Islet of Langerhans (tissue), 1 donor: ENCODE measurements around the gene P3H3.

Source experiments
- FAIRE-seq: peaks from one replicate; lab custom pipeline; 2011; peaks lifted over from hg19 to GRCh38; lab: Jason Lieb, UNC

The P3H3 gene

GRCh38 chr12:6807170-6807569 is 21.0 kb upstream of the P3H3 start:
- FAIRE-seq, result no peak

DNA sequence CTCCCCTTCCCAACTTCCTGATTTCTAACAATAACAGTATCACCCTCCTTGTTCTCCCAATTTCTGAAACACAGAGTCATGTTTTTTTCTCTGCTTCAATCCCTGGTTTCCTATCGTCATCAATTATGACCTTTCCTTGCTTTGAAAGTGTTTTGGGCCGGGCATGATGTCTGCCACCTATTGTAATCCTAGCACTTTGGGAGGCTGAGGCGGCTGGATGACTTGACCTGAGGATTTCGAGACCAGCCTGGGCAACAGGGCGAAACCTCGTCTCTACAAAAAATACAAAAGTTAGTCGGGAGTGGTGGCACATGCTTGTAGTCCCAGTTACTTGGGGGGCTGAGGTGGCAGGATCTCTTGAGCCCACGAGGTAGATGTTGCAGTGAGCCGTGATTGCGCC is 19.2 kb upstream of the P3H3 start:
- FAIRE-seq, result no peak

DNA sequence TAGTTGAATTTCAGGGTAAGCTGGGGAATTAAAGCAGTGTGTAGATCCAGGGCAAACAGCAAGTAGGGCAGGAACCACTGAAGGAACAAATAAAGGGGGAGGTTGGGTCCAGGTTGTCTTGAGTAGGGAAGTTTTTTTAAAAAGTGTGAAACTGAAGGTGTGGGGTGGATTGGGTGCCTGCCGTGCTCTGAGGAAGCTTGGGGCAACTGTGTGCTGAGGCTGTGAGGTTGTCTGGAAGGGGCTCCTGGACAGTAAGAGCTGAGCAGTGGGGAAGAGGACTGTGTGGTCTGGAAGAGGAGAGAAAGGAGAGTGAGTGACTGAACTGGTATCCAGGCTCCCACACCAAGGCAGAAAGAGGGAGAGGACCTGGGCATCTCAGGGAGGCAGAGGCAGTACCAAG is 17.4 kb upstream of the P3H3 start:
- no peak for FAIRE-seq

- FAIRE-seq, result no peak
Measured at GRCh38 chr12:6813363-6813762, 14.8 kb upstream of the P3H3 start.

DNA sequence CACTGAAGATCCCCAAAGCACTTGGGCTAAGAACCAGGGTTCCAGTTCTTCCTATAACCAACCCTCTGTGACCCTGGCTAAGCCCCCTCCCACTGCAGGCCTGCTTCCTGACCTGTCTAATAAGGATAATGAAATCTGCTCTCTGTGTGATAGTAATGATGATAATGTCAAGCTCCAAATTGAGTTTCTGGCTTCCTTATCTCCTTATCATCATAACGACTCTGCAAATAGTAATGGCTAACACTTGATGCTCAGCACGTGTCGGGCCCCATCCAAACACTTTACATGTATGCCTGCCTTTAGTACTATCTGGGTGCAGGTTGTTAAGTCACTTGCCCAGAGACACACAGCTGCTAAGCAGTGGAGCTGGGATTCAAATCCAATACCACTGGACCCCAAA is 11.6 kb upstream of the P3H3 start:
- no peak for FAIRE-seq

GRCh38 chr12:6817098-6817497 is 11.1 kb upstream of the P3H3 start:
- FAIRE-seq, result no peak

DNA sequence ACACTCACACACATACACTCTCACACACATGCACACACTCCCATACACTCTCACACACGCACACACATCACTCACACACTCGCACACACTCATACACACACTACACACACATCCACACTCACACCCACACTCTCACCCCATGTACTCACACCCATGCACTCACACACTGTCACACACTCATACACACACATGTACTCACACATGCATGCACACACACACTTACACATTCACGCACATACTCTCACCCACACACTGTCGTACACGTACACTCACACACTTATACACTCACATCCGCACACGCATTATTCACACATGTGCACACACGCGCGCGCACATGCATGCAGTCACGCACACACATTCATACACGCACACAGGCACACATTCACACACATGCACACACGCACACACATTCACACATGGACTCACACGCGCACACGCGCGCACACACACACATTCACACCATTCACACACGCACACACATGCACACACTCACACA is 10.5 kb upstream of the P3H3 start:
- FAIRE-seq, result no peak

- no peak for FAIRE-seq
Measured at GRCh38 chr12:6818222-6818621, 10.0 kb upstream of the P3H3 start.

DNA sequence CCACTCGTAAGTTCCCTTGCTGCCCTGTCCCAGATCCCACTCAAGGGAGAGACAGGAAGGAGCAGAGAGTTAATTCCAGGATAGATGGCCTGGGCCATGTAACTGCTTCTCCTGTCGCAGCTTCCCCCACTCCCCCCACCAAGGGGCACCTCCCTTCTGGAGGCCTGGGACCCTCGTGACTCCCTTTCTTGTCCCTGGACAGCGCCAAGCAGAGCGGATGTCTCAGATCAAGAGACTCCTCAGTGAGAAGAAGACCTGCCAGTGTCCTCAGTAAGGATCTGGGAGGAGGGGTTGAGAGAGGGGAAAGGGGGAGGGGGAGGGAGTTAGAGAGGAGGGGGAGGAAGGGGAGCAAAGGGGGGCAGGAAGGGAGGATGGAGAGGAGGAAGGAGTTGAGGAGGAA is 9.6 kb upstream of the P3H3 start:
- no peak for FAIRE-seq

- FAIRE-seq, result no peak
Measured at GRCh38 chr12:6819106-6820030, 8.8 kb upstream of the P3H3 start.

DNA sequence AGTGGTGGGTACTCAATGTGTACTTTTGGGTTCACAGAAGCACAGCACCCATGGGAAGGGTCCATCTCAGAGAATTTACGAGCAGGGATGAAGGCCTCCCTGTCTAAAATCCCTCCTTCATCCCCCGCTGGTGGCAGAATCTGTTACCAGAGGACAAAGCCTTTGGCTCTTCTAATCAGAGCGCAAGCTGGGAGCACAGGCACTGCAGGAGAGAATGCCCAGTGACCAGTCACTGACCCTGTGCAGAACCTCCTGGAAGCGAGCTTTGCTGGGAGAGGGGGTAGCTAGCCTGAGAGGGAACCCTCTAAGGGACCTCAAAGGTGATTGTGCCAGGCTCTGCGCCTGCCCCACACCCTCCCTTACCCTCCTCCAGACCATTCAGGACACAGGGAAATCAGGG is 8.0 kb upstream of the P3H3 start:
- no peak for FAIRE-seq

GRCh38 chr12:6821591-6822425 is 6.4 kb upstream of the P3H3 start, which contains the start of gene GPR162:
Gene GPR162 (plus strand): TSS chr12:6821821. CDS start chr12:6823899, 2,078 bp downstream.
- FAIRE-seq, result no peak

GRCh38 chr12:6822426-6823135 is 5.6 kb upstream of the P3H3 start:
- no peak for FAIRE-seq

DNA sequence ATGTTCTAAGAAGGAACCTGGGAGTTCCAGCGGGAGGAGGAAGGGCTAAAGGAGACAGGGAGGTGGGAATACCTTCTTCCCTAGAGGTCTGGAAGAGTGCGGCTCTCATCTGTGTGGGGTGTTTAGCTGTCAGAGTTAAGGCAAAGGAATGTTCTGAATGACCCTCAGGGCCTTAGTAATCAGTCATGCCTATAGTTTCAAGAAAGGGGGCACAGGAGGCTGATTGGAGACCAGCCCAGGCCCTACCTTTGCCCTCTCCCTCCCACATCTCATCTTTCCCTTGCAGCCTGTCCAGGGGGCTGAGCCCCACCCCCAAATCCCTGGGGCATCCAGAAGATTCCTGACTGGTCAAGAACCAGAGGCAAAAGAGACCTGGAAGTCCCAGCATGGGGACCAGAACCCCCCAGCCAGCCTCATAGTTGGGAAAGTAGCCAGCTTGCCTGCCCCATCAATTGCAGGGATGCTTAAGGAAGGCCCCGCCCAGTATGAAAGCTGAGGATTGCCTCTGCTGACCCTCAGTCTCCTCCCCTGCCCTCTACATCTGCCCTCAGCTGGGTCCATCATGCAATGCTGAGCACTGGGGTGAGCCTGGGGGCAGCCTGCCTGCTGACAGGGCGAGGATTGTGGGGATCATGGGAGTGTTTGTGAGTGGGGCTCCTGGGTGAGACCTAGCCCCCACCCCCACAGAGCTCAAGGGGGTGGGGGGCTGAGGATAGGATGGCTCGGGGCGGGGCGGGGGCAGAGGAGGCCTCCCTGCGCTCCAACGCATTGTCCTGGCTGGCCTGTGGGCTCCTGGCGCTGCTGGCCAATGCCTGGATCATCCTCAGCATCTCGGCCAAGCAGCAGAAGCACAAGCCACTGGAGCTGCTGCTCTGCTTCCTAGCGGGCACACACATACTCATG is 4.8 kb upstream of the P3H3 start:
- no peak for FAIRE-seq

DNA sequence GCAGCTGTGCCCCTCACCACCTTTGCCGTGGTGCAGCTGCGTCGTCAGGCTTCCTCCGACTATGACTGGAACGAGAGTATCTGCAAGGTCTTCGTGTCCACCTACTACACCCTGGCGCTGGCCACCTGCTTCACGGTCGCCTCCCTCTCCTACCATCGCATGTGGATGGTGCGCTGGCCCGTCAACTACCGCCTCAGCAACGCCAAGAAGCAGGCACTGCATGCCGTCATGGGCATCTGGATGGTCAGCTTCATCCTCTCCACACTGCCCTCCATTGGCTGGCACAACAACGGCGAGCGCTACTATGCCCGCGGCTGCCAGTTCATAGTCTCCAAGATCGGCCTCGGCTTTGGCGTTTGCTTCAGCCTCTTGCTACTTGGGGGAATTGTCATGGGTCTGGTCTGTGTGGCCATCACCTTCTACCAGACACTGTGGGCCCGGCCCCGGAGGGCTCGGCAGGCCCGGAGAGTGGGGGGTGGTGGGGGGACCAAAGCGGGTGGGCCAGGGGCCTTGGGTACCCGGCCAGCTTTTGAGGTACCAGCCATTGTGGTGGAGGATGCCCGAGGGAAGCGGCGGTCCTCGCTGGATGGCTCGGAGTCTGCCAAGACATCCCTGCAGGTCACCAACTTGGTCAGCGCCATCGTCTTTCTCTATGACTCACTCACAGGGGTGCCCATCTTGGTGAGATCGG is 4.0 kb upstream of the P3H3 start:
- FAIRE-seq, result no peak

- FAIRE-seq, result no peak
Measured at GRCh38 chr12:6824901-6825381, 3.3 kb upstream of the P3H3 start.

GRCh38 chr12:6825398-6826124 is 2.6 kb upstream of the P3H3 start:
- FAIRE-seq, result no peak

- FAIRE-seq, result no peak
Measured at GRCh38 chr12:6826125-6826733, 2.0 kb upstream of the P3H3 start.

GRCh38 chr12:6826734-6827436 is 1.3 kb upstream of the P3H3 start:
- FAIRE-seq, result no peak
